ENCODE results near the gene SWAP70. TPM values are rescaled to one million over a fixed set of nuclear protein-coding genes. Genes with fewer than 3 reads are reported as not detected.
"Not testable (repeated sequence)": the region's sequence is repeated elsewhere in the genome, so short reads cannot be mapped to it uniquely, and the experiment has no call there.

SWAP70 gene
- total and polyA plus RNA-seq, 10 donors, result 34.9 to 130 (median 108) TPM

- Histone ChIP-seq H3K27me3 (replicated peaks in 1 of 7) (no peaks in the 10 kb centered on the region), H3K36me3 (peaks cover 0 to 27% (median 4%) of the 10 kb centered on the region in 6 donors), H3K9me3 (no peaks in the 10 kb centered on the region), H3K4me3 (no peak overlapping the region), H3K4me1 (peaks cover 43 to 88% (median 78%) of the 10 kb centered on the region in 6 donors), H3K27ac (peak overlapping the region; percentile 38 to 88 (median 78))
- intact Hi-C loops (cut with DNase I; ENCODE audit: low total_unique reads), result no loop called here
- 0 to 100% (median 50%) methylated on average over 1 of the region's 1 CpG for WGBS, 5 donors
- no peak for TF ChIP-seq POLR2AphosphoS5 (IDR thresholded peaks at IDR 0.05)
- TF ChIP-seq, protein P1, sequence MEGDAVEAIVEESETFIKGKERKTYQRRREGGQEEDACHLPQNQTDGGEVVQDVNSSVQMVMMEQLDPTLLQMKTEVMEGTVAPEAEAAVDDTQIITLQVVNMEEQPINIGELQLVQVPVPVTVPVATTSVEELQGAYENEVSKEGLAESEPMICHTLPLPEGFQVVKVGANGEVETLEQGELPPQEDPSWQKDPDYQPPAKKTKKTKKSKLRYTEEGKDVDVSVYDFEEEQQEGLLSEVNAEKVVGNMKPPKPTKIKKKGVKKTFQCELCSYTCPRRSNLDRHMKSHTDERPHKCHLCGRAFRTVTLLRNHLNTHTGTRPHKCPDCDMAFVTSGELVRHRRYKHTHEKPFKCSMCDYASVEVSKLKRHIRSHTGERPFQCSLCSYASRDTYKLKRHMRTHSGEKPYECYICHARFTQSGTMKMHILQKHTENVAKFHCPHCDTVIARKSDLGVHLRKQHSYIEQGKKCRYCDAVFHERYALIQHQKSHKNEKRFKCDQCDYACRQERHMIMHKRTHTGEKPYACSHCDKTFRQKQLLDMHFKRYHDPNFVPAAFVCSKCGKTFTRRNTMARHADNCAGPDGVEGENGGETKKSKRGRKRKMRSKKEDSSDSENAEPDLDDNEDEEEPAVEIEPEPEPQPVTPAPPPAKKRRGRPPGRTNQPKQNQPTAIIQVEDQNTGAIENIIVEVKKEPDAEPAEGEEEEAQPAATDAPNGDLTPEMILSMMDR (IDR thresholded peaks at IDR 0.05 in 8 of 11, conservative IDR thresholded peaks at IDR 0.05 in 3 of 11), result no peak
- TF ChIP-seq POLR2A (IDR thresholded peaks at IDR 0.05), result no peak
- DNase-seq, result no peak
Measured at GRCh38 chr11:9701799-9702198, 37.9 kb downstream of the SWAP70 start.

DNA sequence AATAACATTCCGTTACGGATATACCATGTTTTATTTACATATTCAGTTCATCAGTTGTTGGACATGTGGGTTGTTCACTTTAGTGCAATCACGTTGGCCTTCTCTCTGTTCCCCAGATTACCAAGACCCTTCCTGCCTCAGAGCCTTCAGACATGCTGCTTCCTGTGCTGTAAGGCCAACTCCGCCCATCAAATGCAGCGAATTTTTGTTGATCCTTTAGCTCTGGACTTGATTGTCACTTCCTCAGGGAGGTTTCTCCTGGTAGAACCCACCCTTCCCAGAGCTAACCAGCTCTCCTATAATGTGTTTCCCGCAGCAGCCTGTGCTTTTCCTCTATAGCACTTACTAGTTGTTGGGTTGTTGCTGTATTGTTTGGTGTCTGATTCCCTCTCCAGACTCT is 39.4 kb downstream of the SWAP70 start:
- Histone ChIP-seq H3K4me1 (peaks cover 44 to 88% (median 77%) of the 10 kb centered on the region in 6 donors), H3K27me3 (replicated peaks in 1 of 7) (no peaks in the 10 kb centered on the region), H3K27ac (peak overlapping the region; percentile 51 to 88 (median 78)), H3K4me3 (peak overlapping the region in 1 of 8 donors; percentile 13), H3K36me3 (peaks cover 0 to 16% (median 0%) of the 10 kb centered on the region in 6 donors), H3K9me3 (no peaks in the 10 kb centered on the region)
- DNase-seq, result no peak
- TF ChIP-seq POLR2AphosphoS5 (IDR thresholded peaks at IDR 0.05) (peak in 1 of 3 donors; percentile 81), POLR2A (IDR thresholded peaks at IDR 0.05) (no peak)
- TF ChIP-seq, protein P1 (IDR thresholded peaks at IDR 0.05 in 8 of 11, conservative IDR thresholded peaks at IDR 0.05 in 3 of 11), result no peak
- 34 to 45% (median 41%) methylated on average over 6 of the region's 6 CpGs for WGBS, 5 donors
- intact Hi-C loops (cut with DNase I; ENCODE audit: low total_unique reads), result no loop called here

DNA sequence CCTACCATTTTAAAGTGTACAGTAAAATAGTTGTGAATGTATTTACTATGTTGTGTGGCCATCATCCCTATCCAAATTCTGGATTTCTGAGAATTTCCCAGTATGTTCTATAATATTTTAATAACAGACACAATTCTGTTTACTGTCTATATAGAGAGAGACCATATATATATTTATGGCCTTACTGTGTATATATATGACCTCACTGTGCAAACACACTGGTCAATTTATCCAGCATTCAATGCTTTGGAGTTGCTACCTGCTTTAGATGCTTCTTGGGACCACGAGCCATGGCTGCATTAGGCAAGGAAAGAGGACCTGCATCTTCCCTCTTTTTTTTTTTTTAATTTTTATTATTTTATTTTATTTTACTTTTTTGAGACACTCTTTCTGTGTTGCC is 40.2 kb downstream of the SWAP70 start:
- no peak overlapping the region for H3K4me3 ChIP-seq
- TF ChIP-seq POLR2A (IDR thresholded peaks at IDR 0.05), result no peak
- TF ChIP-seq POLR2AphosphoS5 (IDR thresholded peaks at IDR 0.05), result no peak
- TF ChIP-seq, protein P1 (IDR thresholded peaks at IDR 0.05 in 8 of 11, conservative IDR thresholded peaks at IDR 0.05 in 3 of 11), result no peak
- H3K36me3 ChIP-seq, result peaks cover 0 to 16% (median 0%) of the 10 kb centered on the region in 6 donors
- DNase-seq, result no peak
- intact Hi-C loops (cut with DNase I; ENCODE audit: low total_unique reads), result no loop called here
- no peaks in the 10 kb centered on the region for H3K27me3 ChIP-seq (replicated peaks in 1 of 7)
- peaks cover 42 to 88% (median 77%) of the 10 kb centered on the region in 6 donors for H3K4me1 ChIP-seq
- no peaks in the 10 kb centered on the region for H3K9me3 ChIP-seq
- 87 to 100% (median 96%) methylated on average over 1 of the region's 1 CpG for WGBS, 5 donors
- peak overlapping the region in 7 of 8 donors; percentile 51 to 88 (median 79) for H3K27ac ChIP-seq

DNA sequence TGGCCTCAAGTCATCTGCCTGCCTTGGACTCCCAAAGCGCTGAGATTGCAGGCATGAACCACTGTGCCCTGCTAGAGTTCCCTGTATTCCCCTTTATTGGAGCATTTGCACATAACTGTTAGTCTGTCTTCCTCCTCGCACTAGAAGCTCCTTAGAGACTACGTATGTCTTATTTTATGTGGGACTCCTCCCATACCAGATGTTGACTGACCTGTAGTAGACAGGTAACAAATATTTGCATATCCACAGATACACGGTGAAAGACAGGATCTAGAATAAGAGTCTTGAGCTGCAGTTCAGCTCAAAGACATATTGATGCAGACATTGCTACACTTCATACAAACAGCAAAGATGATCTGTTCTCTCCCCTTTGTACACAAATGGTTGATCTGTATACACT is 40.7 kb downstream of the SWAP70 start:
- Histone ChIP-seq H3K27ac (peak overlapping the region in 5 of 8 donors; percentile 75 to 88 (median 79)), H3K9me3 (no peaks in the 10 kb centered on the region), H3K4me1 (peaks cover 37 to 88% (median 77%) of the 10 kb centered on the region in 6 donors), H3K27me3 (replicated peaks in 1 of 7) (no peaks in the 10 kb centered on the region), H3K4me3 (no peak overlapping the region), H3K36me3 (peaks cover 0 to 16% (median 0%) of the 10 kb centered on the region in 6 donors)
- intact Hi-C loops (cut with DNase I; ENCODE audit: low total_unique reads), result no loop called here
- peak in 1 of 3 donors; percentile 26 for TF ChIP-seq POLR2AphosphoS5 (IDR thresholded peaks at IDR 0.05)
- TF ChIP-seq POLR2A (IDR thresholded peaks at IDR 0.05), result no peak
- DNase-seq, result no peak
- 76 to 92% (median 87%) methylated on average over 4 of the region's 4 CpGs for WGBS, 5 donors

DNA sequence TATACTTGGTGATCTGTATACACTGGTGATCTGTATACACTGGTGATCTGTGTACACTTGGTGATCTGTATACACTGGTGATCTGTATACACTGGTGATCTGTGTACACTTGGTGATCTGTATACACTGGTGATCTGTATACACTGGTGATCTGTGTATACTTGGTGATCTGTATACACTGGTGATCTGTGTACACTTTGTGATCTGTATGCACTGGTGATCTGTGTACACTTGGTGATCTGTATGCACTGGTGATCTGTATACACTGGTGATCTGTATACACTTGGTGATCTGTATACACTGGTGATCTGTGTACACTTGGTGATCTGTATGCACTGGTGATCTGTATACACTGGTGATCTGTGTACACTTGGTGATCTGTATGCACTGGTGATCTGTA is 41.5 kb downstream of the SWAP70 start:
- Histone ChIP-seq H3K36me3 (peaks cover 0 to 16% (median 0%) of the 10 kb centered on the region in 6 donors), H3K4me1 (peaks cover 34 to 88% (median 77%) of the 10 kb centered on the region in 6 donors), H3K27ac (peak overlapping the region in 1 of 8 donors; percentile 88)
- H3K9me3 ChIP-seq; DNase-seq; intact Hi-C loops (cut with DNase I; ENCODE audit: low total_unique reads); H3K27me3 ChIP-seq (replicated peaks in 1 of 7); H3K4me3 ChIP-seq: not testable (repeated sequence)

All from spleen (tissue), 11 donors.